GM18511 (cell line): Measurements from ENCODE around the gene MYL12A.
A peak's percentile ranks its signal among the peaks of the same experiment; 100 is the strongest.

Experiments used
- ATAC-seq: cut with Tn5 transposase; IDR thresholded peaks from one replicate; pipeline ENCODE4 v1.9.1; 2021; ENCODE audit warnings: mild to moderate bottlenecking, moderate library complexity; ENCODE audit not compliant: unreplicated experiment

MYL12A gene

DNA sequence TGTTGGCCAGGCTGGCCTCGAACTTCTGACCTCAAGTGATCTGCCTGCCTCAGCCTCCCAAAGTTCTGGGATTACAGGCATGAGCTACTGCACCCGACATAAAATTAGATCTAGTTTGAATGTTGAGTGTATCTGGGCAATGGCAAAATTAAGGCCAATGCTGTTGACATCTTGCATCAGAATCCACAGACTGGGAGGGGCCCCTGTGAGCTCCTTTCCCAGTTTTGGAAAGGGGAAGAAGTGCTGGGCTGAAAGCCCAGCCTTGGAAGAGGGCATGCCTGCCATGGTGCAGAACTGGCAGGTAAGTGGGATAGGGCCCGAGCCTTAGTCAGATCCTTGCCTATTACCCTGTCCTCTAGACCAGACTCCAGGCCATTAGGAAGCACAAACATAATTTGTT, 23.4 kb upstream of the MYL12A start:
- ATAC-seq, result no peak

DNA sequence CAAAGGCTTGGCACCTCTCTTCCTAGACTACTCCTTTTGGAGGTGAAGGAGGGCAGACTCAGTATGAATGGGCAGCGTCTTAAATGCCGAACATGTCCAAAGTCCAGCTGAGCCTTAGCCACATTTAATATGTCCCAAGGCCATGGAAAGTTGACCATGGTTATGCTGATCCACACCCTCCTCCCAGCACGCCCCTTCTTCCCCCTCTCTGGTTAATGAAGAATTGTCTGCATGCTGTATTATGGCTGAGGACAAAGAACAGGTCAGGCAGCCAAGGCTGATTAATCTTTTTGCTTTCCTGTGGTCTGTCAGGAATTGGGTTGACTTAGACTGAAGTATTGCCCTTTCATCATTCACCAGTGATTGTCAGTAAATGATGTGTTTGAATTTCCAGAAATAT, 22.0 kb upstream of the MYL12A start:
- no peak for ATAC-seq

DNA sequence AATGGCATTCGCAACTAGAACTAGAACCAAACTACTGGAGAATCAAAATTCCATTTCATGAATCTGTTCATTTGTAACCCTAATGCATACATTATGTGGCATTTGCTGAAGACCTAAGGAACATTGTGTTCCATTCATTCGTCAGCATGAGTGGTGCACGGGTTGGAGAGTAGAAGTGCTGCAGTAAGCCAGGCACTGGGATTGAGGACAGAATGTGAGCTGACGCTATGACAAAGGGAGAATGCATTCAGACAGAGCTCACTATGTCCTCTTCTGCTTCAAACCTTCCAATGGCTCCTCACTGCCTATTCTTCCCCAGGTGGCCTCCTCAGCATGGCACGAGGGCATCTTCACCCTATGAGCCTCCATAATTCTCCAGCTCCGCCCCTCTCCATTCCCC, 21.6 kb upstream of the MYL12A start:
- ATAC-seq, result no peak

DNA sequence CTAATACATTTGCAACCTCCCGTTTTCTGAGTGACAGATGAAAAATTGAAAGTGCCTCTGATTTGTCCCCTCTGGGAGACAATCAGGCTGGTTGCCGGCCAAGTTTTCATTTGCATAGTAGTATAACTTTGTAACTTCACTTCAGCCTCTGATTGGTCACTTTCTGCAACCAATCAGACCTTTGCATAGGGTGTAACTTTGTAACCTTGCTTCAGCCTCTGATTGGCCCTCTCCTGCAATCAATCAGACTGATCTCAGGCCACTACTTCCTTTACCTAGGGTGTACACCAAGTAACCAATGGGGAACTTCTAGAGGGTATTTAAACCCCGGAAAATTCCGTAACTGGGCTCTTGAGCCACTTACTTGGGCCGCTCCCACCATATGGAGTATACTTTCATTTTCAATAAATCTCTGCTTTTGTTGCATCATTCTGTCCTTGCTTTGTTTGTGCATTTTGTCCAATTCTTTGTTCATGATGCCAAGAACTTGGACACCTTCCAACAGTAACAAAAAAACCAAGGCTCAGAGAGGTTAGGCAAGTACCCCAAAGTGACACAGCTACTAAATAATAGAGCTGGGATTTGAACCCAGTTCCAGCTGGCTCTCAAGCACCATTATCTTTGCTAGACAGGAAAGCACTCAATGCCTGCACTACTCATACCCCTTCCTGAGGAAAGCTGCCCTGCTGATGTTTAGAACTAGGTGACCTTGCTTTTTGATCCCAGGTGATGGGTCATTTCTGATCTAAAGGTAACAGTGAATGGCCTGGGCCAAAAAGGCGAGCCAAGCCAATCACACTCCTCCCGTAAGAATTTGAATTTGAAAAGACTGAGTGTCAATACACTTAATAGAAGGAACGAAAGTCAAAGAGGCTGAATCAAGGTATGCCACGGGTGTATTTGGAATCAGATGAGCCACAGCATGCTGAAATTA, 16.9 kb upstream of the MYL12A start:
- no peak for ATAC-seq

DNA sequence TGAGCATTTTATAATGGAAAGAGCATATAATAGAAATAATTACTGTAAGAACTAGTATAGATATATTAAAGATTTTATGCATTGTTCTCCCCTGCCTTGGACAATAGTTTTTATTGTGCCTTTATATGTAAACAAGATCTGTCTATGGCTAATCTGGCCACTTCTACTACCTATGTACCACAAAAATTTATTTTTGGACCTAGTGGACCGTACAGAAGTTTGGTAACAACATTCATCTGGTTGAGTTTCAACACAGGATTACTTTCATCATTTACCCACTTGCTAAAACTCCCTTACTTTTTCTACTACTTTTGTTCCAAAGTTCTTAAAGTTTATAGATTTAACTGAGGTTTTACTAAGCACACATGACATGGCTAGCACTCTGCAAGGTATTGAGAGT, 14.6 kb upstream of the MYL12A start:
- ATAC-seq, result no peak

DNA sequence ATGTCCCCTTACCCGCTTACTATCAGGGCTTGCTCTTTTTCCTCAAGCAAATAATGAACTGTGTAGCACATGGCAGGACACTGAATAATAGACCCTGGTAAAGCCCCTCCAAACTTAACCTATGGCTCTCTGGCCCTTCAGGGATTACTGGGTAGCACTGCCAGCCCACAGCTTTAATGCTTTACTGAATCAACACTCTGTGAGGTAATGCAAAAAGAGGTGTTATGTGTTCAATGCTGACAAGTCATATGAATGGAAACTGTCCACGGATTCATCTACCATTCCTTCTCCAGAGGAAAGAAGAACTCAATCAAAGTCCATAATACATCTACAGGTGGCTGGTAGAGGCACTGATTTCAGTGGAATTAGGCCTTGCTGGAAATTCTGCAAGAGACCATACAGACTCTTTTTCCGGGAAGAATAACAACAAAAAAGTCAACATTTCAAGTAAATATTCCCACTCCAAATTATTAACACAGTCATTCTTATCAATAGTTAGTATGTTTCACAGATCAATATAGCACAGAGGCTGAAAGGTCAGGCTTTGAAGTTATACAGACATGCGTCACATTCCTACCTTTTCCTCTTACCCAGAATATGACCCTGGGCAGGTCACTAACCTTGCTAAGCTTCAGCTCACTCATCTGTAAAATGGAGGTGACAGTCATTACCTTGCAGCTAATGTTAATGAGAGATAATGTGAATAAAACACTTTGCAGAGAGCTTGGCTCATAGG, 14.0 kb upstream of the MYL12A start:
- no peak for ATAC-seq

DNA sequence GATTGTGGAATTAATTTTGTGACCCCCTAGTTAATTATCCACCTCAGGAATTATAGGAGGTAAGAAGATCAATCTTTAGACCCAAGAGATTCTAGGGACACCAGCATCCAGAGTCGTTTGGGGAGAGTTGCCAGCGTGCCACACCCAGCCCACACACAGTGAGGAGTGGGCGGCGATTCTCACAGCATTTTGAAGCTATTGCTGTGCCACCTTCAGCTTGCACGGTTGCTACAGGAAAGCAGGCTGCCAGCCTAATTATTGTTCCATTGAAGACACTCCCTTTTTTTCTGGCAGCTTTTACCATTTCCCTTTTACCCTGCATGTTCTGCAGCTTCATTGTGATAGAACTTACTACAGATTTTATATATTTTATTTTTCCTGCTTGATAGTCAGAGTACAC, 13.1 kb upstream of the MYL12A start:
- ATAC-seq, result no peak

DNA sequence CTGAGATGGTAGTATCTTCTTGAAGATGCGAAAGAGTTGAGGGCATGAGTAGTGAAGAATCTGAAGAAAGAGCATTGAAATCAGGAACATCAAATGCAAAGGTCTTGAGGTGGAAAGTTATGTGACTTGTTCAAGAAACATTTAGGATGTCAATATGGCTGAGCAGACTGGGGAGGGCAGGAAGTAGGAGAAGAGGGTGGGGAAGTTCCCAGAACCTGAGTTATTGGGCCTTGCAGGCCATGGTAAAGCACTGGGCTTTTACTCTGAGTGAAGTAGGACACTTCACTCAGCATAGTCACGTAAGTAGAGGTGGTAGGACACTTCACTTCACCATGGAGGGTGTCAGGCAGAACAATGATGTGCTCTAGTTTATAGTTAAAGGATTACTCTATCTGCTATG, 11.8 kb upstream of the MYL12A start:
- ATAC-seq, result no peak

DNA sequence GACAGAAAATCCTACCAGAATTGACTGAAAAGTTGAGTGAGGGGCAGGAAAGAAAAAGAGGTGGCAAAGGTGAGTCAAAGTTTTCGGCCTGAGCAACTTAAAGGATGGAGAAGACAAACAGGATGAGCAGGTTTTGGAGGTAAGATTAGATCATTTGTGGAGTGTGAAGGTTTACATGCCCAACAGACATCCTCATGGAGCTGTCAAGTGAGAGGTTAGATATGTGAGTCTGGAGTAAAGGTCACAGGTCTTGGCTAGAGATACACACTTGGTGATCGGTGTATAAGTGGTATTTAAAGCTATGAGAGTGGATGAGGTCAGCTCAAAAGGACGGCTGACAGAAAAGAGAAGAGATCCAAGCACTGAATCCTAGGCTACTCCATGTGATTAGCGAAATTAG, 11.1 kb upstream of the MYL12A start:
- no peak for ATAC-seq

DNA sequence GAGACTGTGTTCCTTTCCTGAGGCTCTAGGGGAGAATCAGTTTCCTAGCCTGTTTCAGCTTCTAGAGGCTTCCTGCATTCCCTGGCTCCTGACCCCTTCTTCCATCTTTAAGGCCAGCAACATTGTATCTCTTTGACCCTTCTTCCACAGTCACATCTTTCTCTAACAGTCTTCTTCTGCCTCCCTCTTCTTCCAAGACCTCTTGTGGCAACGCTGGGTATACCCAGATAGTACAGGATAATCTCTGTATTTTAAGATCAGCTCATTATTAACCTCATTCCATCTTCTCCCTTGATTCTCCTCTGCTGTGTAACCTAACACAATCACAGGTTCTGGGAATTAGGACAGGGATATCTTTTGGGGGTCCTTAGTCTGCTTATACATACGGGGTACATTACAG, 8.9 kb upstream of the MYL12A start:
- ATAC-seq, result no peak

DNA sequence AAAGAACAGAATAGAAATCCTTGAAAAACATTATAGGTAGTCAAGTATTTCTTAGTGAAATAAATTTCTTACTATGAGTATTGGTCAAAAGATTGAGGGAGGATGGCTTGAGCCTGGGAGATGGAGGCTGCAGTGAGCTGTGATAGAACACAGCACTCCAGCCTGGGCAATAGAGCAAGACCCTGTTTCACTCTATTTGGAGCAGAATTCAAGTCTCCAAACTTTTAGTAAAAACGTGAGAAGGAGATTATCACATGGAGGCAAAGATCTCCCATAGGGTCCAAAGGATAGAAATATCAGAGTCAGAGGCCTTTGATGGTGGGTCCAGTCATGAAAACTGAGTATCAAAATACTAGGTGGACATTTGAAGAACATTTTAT, 2.4 kb upstream of the MYL12A start:
- ATAC-seq, result no peak

DNA sequence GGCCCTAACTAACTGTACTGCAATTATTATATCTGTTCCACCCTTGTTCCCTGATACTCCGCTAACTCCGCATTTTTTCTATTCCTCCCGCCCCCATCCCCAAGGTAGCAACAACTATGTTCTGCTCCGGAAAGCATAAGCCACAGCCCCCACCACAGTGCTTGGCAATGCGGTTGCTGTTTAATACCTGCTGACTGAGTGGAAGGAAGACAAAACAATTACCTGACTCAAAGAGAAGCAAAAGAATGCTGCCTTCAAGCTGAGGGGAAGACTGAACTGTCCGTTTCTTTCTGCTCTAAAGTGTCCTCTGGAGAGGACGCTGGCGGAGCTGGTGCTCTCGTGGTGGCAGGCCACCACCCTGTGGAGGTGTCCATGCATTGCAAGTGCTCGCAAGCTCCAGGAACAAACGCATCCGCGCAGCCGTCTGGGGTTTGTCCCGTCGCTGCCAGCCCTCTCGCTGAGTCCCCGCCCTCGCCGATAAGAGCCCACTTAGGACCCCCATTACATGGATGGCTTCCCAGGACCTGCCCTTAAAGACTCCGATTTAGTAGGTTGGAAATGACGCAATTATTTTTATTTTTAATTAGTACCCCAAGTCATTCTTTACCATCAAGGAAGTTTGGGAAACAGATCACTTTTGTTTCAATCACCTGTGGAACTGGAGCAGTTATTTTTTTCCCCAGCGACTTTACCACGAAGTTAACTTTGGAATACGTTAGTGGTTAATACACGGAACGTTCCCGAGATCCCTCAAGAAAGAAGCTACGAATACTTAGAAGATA, 1.6 kb upstream of the MYL12A start:
- ATAC-seq, result peak; percentile 52

DNA sequence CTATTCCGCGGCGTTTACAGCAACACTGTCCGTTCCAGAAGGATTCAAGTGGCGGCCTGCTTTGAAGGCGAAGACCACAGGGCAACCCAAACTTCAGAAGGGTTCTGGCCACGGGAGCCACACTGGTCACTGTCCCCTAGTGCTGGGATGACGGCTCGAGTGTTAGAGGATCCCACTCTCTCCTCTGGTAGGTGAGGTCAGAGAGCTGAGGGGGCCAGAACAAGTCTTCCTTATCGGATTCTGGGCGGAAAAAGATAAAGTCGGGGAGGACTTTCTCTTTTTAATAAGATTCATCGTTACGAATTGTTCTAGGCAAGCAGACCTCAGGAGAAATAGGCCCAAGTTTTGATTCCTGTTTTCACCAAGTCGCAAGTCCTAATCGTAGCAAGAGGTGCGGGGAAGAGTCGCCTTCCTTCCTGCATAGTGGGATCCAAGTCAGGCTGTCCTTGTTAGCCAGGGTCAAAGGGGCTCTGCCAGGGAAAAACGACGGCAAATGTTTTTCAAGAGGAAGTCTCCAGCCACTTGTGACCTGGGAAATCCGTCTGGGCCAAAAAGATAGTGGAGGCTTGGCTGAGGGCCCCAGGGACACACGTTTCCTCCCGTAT, 864 bp upstream of the MYL12A start:
- peak; percentile 2 for ATAC-seq

DNA sequence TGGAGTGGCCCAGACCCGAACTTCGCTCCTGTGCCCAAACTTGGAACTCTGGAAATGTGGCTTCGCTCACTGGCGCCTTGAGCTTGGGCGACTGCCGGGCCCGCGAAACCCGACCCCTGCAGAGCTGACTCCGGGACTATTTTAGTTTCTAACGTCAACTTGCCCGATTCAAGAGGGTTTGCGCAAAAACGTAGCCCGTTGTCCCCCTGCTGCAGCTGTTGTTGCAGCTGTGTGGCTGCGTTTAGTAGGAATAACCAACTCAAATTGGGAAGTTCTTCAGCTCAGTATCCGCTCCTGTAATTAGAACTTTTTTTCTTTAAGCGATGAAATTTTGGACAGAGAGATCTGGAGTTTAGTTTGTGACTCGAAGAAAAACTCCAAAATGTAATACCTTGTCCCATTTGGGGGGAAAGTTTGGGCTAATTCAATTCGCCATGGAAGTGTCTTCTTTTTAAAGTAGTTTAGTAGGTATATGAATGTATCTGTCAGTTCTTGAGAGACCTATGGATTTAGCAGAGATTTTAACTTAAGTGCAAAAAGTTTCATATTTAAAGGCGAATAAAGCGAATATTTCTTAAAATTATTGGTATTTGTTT, 559 bp downstream of the MYL12A start:
- ATAC-seq, result peak; percentile 2

DNA sequence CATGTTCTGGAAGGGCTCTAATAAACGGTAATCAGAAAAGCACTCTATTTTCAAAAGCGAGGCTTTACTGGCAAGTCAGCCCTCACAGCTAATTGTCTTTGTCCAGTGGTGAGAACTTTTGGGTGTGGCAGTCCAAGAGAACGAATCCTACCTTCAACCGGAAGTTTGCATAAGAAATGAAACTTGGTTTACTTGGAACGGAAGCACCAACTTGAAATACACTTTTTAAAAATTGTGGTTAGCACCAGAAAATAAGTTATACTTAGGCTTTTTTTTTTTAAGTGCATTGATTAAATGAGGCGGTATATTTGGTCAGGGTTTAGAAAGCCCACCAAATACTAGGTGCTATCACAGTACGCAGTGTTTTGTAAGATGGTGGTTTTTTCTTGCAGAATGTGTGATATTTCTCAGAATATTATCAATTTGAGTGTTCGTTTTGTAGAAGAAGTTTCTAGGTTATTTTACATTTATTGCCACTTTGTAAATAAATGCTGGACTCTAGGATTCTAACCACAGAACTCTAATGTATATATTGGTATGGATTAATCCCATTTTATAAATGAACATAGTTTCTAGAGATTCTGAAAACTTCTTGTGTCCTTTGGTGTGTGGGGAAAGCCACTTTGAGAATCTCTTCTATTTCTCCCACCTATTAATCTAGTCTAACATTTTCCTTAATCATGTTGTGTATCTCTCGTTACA, 1.2 kb downstream of the MYL12A start:
- ATAC-seq, result no peak

DNA sequence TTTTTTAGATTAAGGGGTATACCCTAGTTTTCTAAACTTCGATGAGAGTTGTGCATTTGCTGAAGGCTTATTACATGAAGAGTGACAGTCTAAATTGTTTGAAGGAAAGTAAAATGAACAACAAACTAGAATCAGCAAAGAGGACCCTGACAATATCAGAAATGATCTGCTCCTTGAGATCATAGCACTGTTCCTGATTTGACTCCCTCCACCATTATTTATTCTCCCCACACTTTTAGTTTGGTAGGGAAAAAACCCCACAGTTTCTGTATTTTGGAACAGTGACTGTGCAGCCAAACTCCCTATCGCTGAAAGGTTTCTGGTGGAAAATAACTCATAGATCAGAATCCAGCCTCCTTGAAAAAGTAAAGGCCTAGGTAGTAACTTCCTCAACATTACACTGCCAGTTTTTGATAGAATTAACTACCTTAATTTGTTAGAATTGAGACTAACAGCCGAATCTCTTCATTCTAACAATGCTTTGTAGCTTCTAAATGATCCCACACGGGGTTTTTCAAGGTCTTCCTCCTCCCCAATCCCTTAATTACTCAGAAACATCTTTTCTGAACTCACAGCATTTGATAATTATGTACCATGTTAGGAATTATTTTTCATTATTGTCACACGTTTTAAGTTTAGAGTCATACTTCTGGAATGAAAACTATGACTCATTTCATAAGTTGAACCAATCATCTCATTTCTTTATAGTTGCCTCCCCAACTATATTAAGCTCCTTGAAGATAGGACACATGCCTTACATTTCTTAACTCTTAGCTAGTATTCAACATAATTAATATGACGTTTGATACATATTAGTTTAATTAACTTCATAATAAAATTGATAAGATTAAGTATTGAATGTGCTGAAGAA, 2.9 kb downstream of the MYL12A start:
- no peak for ATAC-seq

DNA sequence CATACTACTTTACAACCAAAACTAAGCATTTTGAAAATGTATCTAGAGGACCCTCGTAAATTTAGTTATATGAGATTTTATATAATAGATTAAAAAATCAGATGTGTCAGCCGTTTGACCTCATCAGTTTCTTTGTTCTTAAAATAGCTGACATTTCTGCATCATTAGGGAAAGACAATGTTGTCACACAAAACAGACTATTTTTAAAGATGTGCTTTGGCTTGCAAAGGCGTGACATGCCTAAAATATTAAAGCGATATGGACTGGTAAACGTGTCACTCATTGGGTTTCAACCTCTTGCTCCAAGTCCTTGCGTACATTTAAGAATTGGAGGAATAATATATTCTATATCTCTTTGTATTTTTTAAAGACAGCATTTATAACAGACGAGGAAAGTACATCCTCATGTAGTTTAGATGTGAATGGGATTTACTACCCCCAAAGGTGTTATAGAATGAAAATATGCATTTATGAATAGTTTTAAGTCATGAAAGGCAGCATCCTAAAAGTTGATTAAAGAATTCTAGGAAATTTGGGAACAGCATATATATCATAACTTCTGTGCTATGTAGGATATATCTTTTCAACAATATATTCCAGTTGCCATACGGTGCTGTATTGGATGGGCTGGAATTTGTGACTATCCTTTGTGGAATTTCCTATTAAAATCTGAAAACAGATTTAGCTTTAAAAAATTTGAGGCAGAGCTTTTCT, 3.8 kb downstream of the MYL12A start:
- no peak for ATAC-seq

DNA sequence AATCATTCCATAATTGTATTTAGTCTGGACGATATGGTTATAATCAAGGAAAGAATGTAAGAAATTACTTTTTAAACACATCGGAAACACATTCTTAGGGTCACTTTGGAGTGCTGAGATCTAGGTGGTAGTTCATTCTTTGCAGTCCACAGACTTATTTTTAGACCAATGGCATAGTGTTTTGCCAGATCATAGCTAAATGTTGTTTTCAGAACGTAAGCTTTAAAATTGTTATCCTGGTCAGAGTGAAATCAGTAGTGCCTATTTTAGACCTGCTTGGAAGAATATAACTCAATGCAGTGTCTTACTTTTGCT, 4.3 kb downstream of the MYL12A start:
- ATAC-seq, result no peak

DNA sequence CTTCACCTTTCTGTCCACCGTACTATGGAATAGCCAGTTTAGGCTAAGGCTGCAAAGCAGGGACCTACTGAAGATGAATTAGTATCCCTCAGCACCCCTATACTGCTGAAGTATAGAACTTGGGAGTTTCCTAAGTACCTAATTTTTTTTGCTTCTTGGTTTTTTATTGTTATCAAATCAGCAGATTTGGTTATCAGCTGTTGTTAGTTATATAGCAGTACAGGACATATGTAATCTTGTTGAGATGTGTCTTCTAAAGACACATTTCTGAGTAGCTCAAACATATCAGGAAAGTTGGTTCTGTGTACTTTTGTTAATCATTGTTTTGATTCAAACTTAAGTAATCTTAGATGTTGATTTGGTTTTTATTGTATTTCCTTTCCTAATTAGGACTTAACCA, 5.2 kb downstream of the MYL12A start:
- ATAC-seq, result no peak
